DND-41 (cell line): ENCODE data around the gene AP3S1.

ENCODE experiments used
- ATAC-seq: fragments of 200-7000 bp; cut with Tn5 transposase; 3 replicates; pipeline ENCODE4 v1.9.1; 2021; ENCODE audit warnings: low read depth; ENCODE audit not compliant: insufficient read depth
- DNase-seq: peaks from one replicate; pipeline ENCODE4 v3.0.0-alpha.2; 2020
- H2AFZ ChIP-seq: 2 replicates; pipeline ENCODE4 v1.6.0; 2012; ENCODE audit warnings: low read depth, low read length
- H3K27ac ChIP-seq: 2 replicates; pipeline ENCODE4 v1.5.1; 2012; ENCODE audit warnings: low read length, inconsistent platforms
- H3K27me3 ChIP-seq: fragments of 200-600 bp; sonication (generic); 2 replicates; pipeline ENCODE4 v1.6.0; 2012; ENCODE audit warnings: low read length, mild to moderate bottlenecking, inconsistent platforms; ENCODE audit not compliant: insufficient read depth, poor library complexity
- H3K36me3 ChIP-seq: 2 replicates; pipeline ENCODE4 v1.5.1; 2012; ENCODE audit warnings: low read length, inconsistent platforms; ENCODE audit not compliant: insufficient read depth
- H3K4me1 ChIP-seq: 2 replicates; pipeline ENCODE4 v1.5.1; 2012; ENCODE audit warnings: mild to moderate bottlenecking, low read length; ENCODE audit not compliant: insufficient read depth
- H3K4me2 ChIP-seq: 2 replicates; pipeline ENCODE4 v1.6.0; 2012; ENCODE audit warnings: mild to moderate bottlenecking, moderate library complexity, low read length, inconsistent platforms; ENCODE audit not compliant: insufficient read depth
- H3K4me3 ChIP-seq, 2 experiments: fragments of 200-600 bp in 1 of 2; shearing (Covaris generic) in 1 of 2; 2 replicates each; pipeline ENCODE4 v1.5.1; 2012 to 2016; ENCODE audit warnings: inconsistent platforms in 2 of 2, low read length in 2 of 2, mild to moderate bottlenecking in 2 of 2, low read depth in 1 of 2, moderate library complexity in 1 of 2
- H3K79me2 ChIP-seq: 2 replicates; pipeline ENCODE4 v1.6.0; 2012; ENCODE audit warnings: low read length, inconsistent platforms; ENCODE audit not compliant: insufficient read depth
- H3K9ac ChIP-seq: 2 replicates; pipeline ENCODE4 v1.6.0; 2012; ENCODE audit warnings: low read depth, mild to moderate bottlenecking, inconsistent platforms, low read length, moderate library complexity
- H3K9me3 ChIP-seq: 2 replicates; pipeline ENCODE4 v1.5.1; 2012; ENCODE audit warnings: low read length, moderate library complexity, mild to moderate bottlenecking, inconsistent platforms; ENCODE audit not compliant: insufficient read depth, severe bottlenecking
- H4K20me1 ChIP-seq: 2 replicates; pipeline ENCODE4 v1.6.0; 2012; ENCODE audit warnings: low read length; ENCODE audit not compliant: insufficient read depth
- CTCF ChIP-seq: IDR thresholded peaks from 2 replicates; pipeline ENCODE4 v1.5.1; 2012; ENCODE audit warnings: borderline replicate concordance, low read length, moderate library complexity, mild to moderate bottlenecking; ENCODE audit not compliant: poor library complexity, severe bottlenecking; ENCODE audit errors: extremely low read depth
- EZH2 ChIP-seq: IDR thresholded peaks from 3 replicates; pipeline ENCODE4 v1.6.1; 2012; ENCODE audit warnings: borderline replicate concordance, low read depth, mild to moderate bottlenecking, moderate library complexity, low read length, inconsistent platforms; ENCODE audit not compliant: severe bottlenecking

Gene AP3S1

GRCh38 chr5:115815006-115815692 lies 26.6 kb upstream of the AP3S1 start:
- ATAC-seq (no peak), DNase-seq (no peak)
- Histone ChIP-seq H3K27ac (no peak overlapping the region), H3K4me1 (no peaks in the 10 kb centered on the region), H3K4me2 (no peak overlapping the region), H4K20me1 (no peaks in the 10 kb centered on the region), H2AFZ (no peak overlapping the region), H3K79me2 (no peaks in the 10 kb centered on the region), H3K9ac (no peak overlapping the region), H3K27me3 (peaks cover 2% of the 10 kb centered on the region), H3K36me3 (no peaks in the 10 kb centered on the region), H3K9me3 (no peaks in the 10 kb centered on the region), H3K4me3 (no peak overlapping the region)
- TF ChIP-seq EZH2 (no peak), CTCF (no peak)

GRCh38 chr5:115815693-115816225 lies 26.0 kb upstream of the AP3S1 start:
- Histone ChIP-seq H2AFZ (no peak overlapping the region), H4K20me1 (no peaks in the 10 kb centered on the region), H3K79me2 (no peaks in the 10 kb centered on the region), H3K27me3 (peaks cover 2% of the 10 kb centered on the region), H3K4me2 (no peak overlapping the region), H3K4me1 (no peaks in the 10 kb centered on the region), H3K9me3 (no peaks in the 10 kb centered on the region), H3K4me3 (no peak overlapping the region), H3K36me3 (no peaks in the 10 kb centered on the region), H3K9ac (no peak overlapping the region), H3K27ac (no peak overlapping the region)
- ATAC-seq (no peak), DNase-seq (no peak)
- TF ChIP-seq CTCF (no peak), EZH2 (no peak)

GRCh38 chr5:115816226-115817081 lies 25.3 kb upstream of the AP3S1 start, which contains the start of gene CDO1:
Gene CDO1 (minus strand): TSS chr5:115816659. CDS start chr5:115816397, 262 bp downstream.
- Histone ChIP-seq H3K9ac (no peak within 1 kb of the TSS), H3K4me1 (no peaks in the 10 kb centered on the region), H3K27ac (no peak within 1 kb of the TSS), H3K27me3 (no peaks in the 10 kb centered on the region), H3K9me3 (no peaks in the 10 kb centered on the region), H2AFZ (no peak within 1 kb of the TSS), H4K20me1 (no peaks in the 10 kb centered on the region), H3K36me3 (no peaks in the 10 kb centered on the region), H3K4me2 (no peak within 1 kb of the TSS), H3K79me2 (no peaks in the 10 kb centered on the region), H3K4me3 (no peak within 1 kb of the TSS)
- DNase-seq (no peak), ATAC-seq (no peak)
- no peak for TF ChIP-seq EZH2
- no peak for TF ChIP-seq CTCF
